Stimulated activated effector memory CD8-positive, alpha-beta T cell treated with anti-CD3 and anti-CD28 coated beads, Interleukin-12 subunit alpha, Interleukin-12 subunit beta, amount 100 ng/mL, for 72 hours (primary cell): Measurements from ENCODE around the gene SDCBP2.

ENCODE experiments used
- ATAC-seq: fragments of 150-1000 bp; cut with Tn5 transposase; 2 replicates; pipeline ENCODE4 v1.10.0; 2021
- DNase-seq, 2 donors: peaks; one replicate each; pipeline ENCODE4 v3.0.0; 2021 to 2022; ENCODE audit warnings: low spot score in 2 of 2
- H3K27ac Mint-ChIP-seq: one replicate; pipeline ENCODE4 v1.8.0; 2022; ENCODE audit warnings: mild to moderate bottlenecking, mixed read lengths
- H3K36me3 Mint-ChIP-seq: one replicate; pipeline ENCODE4 v1.8.0; 2022; ENCODE audit warnings: mild to moderate bottlenecking, mixed read lengths
- H3K4me1 Mint-ChIP-seq: one replicate; pipeline ENCODE4 v1.8.0; 2022; ENCODE audit warnings: mixed read lengths
- H3K4me3 Mint-ChIP-seq: one replicate; pipeline ENCODE4 v1.8.0; 2022; ENCODE audit warnings: mild to moderate bottlenecking, mixed read lengths
- H3K9me3 Mint-ChIP-seq: one replicate; pipeline ENCODE4 v1.8.0; 2022; ENCODE audit warnings: mixed read lengths

Gene SDCBP2

DNA sequence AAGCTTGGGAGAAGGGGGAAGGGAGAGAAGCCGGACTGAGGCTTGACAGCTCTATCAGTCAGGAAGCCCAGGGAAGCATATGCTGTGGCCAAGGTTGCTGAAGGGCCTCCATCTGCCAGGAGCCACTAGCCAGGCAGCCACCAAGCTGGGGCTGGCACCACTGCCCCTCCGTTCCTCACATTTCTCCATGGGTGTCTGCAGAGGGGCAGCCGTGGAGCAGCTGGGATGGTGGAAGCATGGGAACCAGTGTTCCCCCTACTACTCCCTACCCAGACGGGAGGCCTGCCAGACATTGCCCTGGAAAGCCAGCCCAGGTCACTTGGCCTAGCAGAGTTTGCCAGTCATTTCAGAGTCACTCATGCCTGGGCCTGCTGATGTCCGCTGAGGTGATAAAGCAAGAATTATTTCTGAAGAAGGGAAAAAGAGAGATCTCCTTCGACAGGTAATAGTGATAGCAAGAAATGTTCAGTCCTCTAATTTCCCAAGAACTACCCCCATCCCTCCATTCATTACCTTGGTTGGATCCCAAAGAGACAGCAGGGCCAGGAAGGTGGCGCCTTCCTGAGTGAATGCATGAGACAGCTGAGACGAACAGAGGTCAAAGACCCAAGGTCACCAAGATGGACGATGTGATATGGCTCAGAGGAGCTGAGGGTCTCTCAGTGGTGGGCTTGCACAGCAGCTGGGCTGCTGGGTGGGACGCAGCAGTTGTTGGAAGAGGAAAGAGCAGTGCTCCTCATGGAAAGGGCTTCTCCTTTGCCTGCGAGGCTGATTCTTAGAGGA is 41.0 kb downstream of the SDCBP2 start:
- peaks cover 8% of the 10 kb centered on the region for H3K4me1 Mint-ChIP-seq
- no peak overlapping the region for H3K4me3 Mint-ChIP-seq
- DNase-seq, result no peak
- no peaks in the 10 kb centered on the region for H3K9me3 Mint-ChIP-seq
- no peaks in the 10 kb centered on the region for H3K36me3 Mint-ChIP-seq
- ATAC-seq, result no peak
- no peak overlapping the region for H3K27ac Mint-ChIP-seq

DNA sequence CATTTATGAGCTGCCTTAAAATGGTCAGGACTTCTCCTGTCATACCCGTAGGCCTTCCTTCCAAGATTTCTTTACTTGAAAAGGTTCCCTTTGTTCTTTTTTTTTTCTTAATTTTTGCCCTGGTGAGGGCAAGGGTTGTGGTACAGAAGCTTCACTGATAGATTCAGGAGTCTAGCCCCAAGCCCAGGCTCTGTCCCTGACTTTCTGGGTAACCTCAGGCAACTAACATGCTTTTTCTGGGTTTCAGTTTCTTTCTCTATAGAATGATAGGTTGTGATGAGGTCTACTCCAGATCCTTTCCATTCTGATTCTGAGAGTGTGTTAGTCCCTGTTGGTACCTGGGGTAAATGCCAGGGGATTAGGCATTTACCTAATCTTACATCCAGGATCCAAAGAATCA is 41.6 kb downstream of the SDCBP2 start:
- Mint-ChIP-seq H3K27ac (no peak overlapping the region), H3K9me3 (no peaks in the 10 kb centered on the region), H3K4me1 (peaks cover 8% of the 10 kb centered on the region), H3K4me3 (no peak overlapping the region), H3K36me3 (no peaks in the 10 kb centered on the region)
- DNase-seq (no peak), ATAC-seq (no peak)

DNA sequence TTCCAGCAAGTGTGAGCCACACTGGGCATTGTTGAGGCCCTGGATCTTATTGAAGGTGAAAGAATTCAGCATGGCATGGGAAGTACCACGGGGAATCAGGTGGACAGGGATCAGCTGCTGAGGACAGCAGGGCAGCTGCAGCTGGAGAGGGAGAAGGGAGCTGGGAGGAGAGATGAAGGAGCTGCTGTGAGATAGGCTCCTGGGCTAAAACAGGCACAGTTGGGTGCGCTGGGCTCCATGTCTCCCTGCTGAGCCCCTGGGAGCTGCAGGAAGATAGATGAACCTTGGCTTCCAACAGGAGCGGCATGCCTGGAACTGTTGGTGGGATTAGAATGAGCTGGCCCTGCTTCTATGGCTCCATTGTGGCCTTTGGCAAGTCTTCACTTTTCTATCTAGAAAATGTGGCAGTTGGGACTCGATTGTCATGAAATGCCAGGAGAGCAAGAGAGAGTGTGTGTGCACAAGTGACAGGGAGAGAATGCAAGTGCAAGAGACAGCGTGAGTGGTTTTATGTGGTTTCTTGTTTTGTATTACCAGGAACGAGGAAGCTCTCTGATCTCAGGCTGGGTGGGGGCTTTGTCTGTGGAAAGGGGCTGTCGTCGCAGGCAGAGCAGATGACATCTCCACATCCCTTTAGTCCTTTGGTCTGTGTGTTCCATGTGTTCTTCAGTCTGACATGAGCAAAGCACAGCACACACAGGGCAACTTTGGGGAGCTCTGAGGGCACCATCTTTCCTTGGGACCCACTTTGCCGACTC is 42.5 kb downstream of the SDCBP2 start:
- Mint-ChIP-seq H3K9me3 (no peaks in the 10 kb centered on the region), H3K27ac (no peak overlapping the region), H3K4me3 (no peak overlapping the region), H3K36me3 (no peaks in the 10 kb centered on the region), H3K4me1 (peaks cover 8% of the 10 kb centered on the region)
- DNase-seq (no peak), ATAC-seq (no peak)

DNA sequence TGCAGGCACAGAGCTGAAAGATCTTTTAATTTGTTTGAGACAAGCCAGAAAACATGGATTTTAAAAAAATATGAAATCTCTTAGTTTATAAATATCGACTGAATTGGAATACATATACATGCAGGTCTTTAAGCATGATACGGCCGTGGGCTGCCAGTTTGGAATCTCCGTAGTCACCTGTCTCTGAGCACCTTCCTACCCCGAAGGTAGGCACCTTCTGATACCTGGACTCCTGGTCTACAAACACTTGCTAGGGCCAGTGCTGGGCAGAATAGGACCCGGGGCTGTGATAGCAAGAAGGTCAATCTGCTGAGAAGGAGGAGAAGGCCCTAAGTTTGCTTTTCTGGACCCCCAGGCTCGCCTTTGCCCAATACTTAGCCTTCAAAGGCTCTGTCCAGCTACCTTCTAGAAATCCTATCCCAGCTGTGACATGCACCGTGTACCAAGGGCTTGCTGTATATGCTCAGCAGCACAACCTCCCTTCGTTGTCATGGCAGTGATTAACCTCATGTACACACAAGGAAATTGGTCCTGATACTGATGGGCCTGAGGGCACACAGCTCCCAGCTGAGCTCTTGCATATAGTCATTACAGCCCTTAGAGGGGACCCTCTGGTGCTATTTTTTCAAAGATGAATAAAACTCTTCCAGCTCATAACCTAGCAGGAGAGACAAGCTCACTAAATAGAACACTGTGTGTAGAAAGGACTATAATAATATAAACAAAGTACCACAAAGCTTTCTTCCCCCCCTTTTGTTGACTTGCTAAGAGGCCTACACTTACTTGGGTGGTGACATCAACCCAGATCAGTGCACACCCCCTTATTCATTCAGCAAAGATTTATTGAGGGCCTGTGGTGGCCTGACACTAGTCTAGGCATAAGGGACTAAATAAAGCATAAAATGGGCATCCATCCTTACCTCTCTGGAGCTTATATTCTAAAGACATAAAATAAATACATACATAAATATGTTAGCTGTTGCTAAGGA is 45.1 kb downstream of the SDCBP2 start:
- Mint-ChIP-seq H3K4me3 (no peak overlapping the region), H3K36me3 (no peaks in the 10 kb centered on the region), H3K4me1 (peaks cover 8% of the 10 kb centered on the region), H3K9me3 (no peaks in the 10 kb centered on the region), H3K27ac (no peak overlapping the region)
- ATAC-seq, result no peak
- DNase-seq, result no peak

DNA sequence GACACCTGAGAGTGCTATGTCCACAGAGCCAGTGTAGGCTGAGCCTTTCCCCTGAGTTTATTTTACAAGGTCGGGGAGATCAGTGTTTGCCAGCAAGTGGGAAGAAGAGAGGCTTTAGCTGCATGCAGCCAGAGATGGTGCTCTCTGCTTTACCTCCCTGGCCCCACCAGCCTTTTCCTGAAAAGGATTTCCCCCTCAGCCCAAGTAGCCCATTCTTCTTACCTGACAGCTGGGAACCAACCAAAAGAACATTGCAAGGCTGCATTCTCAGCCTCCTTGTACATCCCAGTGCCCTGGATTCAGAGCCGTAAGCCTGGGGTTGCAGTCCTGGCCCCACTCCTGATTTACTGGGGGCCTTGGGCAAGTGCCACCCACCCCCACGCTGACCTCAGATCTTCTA is 46.0 kb downstream of the SDCBP2 start:
- Mint-ChIP-seq H3K4me1 (peaks cover 8% of the 10 kb centered on the region), H3K27ac (no peak overlapping the region), H3K4me3 (no peak overlapping the region), H3K9me3 (no peaks in the 10 kb centered on the region), H3K36me3 (no peaks in the 10 kb centered on the region)
- DNase-seq, result no peak
- ATAC-seq, result no peak

DNA sequence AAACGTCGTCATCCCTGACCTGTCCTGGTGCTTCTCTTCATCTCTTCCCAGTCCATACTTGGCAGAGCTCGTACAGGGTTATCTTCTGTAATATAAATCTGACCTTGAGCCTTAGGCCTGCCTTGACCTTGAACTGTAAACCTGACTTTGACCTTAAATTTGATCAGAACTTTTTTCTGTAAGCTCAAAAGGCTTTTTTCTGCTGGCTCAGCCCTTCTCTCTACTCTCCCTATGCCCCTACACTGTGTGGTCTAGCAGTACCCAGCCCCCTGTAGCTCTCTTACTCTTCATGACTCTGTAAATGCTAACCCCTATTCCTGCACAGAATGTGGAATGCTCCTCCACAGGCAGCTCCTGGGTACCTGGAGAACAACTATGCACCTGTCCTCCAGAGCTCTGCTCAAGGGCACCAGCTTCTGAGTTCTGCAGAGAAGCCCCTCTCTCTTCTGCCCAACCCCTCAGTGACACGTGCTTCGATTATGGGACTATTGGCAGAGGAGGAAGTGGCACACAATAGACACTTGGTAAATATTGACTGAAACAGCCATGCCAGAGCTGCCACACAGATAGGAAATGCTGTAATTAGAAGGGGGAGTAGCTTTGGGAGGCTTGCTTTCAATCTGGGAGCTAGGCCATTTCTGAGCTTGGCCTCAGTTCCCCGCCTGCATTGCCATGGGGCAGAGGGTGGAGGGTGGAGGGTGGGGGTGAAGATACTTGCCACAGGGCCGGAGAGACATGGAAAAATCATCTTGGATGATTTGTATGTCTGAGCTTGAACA is 47.5 kb downstream of the SDCBP2 start:
- Mint-ChIP-seq H3K4me3 (no peak overlapping the region), H3K36me3 (no peaks in the 10 kb centered on the region), H3K4me1 (peaks cover 6% of the 10 kb centered on the region), H3K27ac (no peak overlapping the region), H3K9me3 (no peaks in the 10 kb centered on the region)
- DNase-seq (peak in 1 of 2 donors; percentile 22), ATAC-seq (no peak)

DNA sequence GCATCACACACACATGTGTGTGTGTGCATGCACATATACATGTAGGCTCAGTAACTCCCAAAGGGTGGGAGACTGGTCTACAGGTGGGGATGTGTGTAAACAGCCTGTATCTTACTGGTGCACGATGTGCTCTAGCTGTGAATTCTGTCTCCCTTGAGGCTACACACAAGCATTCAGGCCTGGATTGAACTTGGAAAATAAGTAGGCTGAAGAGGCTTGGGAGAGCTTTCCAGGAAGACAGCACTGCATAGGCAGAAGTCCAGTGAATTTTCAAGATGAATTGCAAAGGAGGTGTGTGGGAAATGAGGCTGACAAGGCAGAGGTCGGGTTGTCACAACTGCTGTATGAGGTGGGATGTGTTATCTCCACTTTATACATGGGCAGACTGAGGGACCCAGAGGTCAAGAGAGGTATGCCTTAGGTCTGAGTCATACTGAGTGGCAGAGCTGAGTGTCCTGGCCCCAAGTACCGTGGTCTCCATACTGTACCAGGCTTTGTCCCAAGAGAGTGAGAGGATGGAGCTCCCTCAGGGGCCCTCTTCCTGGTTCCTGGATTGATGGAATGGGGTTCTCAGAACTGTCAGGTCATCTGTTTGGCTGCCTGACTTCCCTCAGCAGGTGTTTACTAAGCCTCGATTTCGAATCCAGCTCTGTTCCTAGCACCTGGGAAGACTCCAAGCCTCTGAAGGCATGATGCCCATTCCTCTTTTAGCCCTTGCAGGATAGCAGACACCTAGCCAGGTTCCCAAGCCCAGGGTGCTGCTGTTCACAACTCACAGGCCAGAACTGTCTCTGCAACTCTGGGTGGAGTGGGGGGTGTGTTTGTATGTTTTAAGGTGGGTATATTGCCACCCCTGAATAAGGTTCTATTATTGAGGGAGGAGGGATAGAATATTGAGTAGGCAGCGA is 48.5 kb downstream of the SDCBP2 start:
- Mint-ChIP-seq H3K4me3 (no peak overlapping the region), H3K36me3 (no peaks in the 10 kb centered on the region), H3K27ac (no peak overlapping the region), H3K9me3 (no peaks in the 10 kb centered on the region), H3K4me1 (no peaks in the 10 kb centered on the region)
- no peak for DNase-seq
- no peak for ATAC-seq

DNA sequence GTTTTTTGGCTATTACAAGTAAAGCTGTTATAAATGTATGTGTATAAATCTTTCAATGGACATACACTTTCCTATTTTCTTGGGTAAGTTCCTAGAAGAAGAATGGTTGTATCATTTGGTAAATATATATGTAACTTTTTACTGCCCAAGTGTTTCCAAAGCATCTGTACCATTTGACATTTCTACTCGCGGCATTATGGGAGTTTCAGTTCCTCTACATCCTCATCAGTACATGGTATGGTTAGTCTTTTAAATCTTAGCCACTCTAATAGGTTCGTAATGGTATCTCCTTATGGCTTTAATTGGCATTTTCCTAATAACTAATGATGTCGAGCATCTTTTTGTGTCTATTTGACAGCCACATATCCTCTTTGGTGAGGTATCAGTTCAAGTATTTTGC is 49.9 kb downstream of the SDCBP2 start:
- Mint-ChIP-seq H3K9me3 (no peaks in the 10 kb centered on the region), H3K4me1 (no peaks in the 10 kb centered on the region), H3K27ac (no peak overlapping the region), H3K36me3 (no peaks in the 10 kb centered on the region), H3K4me3 (no peak overlapping the region)
- no peak for DNase-seq
- ATAC-seq, result no peak

DNA sequence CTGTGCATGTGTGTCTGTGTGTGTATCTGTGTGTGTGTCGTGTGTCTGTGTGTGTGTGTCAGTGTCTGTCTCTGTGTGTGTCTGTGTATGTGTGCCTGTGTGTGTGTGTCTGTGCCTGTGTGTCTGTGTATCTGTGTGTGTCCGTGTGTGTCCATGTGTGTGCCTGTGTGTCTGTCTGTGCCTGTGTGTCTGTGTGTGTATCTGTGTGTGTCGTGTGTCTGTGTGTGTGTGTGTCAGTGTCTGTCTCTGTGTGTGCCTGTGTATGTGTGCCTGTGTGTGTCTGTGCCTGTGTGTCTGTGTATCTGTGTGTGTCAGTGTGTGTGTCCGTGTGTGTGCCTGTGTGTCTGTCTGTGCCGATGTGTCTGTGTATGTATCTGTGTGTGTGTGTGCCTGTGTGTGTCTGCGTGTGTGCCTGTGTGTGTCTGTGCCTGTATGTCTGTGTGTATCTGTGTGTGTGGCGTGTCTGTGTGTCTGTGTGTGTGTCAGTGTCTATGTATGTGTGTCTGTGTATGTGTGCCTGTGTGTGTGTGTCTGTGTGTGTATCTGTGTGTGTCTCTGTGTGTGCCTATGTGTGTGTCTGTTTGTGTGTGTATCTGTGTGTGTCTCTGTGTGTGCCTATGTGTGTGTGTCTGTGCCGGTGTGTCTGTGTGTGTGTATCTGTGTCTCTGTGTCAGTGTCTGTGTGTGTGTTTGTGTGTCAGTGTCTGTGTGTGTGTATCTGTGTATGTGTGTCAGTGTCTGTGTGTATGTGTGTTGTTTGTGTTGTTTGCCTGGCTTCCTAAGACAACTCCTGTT is 51.2 kb downstream of the SDCBP2 start:
- H3K9me3 Mint-ChIP-seq, result no peaks in the 10 kb centered on the region
- no peaks in the 10 kb centered on the region for H3K4me1 Mint-ChIP-seq
- DNase-seq (no peak), ATAC-seq (no peak)
- H3K27ac Mint-ChIP-seq, result no peak overlapping the region
- no peaks in the 10 kb centered on the region for H3K36me3 Mint-ChIP-seq
- H3K4me3 Mint-ChIP-seq, result no peak overlapping the region

DNA sequence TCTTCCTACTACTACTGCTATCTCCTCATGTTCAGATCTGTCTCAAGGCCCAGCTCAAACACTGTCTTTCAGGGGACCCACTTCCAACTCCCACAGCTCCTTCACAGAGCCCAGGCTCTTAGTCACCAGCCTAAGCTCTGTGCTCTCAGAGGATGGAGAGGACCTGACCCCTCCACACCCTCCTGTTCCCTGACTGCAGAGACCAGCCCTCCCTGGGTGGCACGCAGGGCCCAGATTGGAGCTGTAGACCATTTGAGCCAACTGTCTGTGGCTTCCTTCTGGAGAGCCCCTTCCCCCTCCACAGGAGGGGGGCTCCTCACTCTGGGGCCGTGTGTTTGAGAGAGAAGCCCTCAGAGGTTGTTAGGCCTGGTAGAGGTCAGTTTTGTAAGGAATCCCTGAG is 53.0 kb downstream of the SDCBP2 start:
- DNase-seq (no peak), ATAC-seq (no peak)
- no peak overlapping the region for H3K27ac Mint-ChIP-seq
- H3K9me3 Mint-ChIP-seq, result no peaks in the 10 kb centered on the region
- no peaks in the 10 kb centered on the region for H3K36me3 Mint-ChIP-seq
- H3K4me3 Mint-ChIP-seq, result no peak overlapping the region
- H3K4me1 Mint-ChIP-seq, result no peaks in the 10 kb centered on the region

DNA sequence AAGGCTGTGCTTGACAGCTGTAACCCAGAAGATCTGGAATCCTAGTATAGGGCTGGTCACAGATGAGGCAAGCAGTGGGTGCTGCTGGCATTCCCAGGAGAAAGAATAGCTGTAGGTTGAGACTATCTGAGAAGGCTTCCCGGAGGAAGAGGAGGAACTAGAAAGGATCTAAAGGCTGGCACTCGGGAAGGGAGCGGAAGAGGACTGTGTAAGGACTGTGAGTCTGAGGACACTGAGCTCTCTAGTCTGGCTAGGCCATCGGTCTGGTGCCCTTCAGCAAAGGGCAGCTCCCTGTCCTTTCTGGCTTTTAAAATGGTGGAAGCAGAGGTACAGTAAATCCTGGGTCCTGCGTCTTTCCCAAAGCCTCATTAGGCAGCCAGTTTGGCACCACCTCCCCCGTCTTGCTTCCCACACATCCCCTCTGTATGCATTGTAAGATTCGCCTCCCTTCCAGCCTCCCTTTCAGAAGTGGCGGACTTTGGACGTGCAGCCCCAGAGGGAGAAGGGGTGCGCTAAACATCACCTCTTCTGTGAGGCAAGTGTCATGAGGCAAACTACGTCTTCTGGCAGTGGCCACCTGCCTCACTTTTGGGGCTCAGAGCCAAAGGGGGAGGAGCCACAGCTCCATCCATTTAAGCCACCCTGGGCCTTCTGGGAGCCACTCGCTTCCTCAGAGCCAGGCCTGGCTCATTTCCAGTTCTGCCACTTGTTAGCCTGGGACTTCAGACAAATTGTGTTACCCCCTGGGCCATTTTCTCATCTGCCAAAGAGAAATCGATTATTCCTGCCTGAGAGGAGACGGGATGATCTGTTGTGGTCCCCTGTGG is 54.2 kb downstream of the SDCBP2 start:
- no peak overlapping the region for H3K27ac Mint-ChIP-seq
- no peaks in the 10 kb centered on the region for H3K4me1 Mint-ChIP-seq
- no peak overlapping the region for H3K4me3 Mint-ChIP-seq

DNA sequence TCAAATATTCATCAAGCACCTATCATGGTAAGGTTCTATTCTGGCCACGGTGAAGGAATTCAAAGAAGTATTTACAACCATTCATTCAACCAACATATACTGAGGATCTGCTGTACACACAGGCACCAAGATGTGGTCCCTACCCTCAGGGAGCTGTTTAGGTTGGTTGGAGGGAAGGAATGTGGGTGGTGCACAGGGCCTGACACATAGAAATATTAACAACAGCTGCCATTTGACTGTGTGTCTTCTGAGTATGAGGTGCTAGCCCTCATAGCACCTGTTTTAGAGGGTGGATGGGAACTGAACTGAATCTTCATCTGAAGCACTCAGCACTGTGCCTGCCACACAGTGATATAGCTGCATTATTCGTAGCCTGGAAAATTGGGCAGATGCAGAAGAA is 55.6 kb downstream of the SDCBP2 start:
- DNase-seq, result no peak
- ATAC-seq, result no peak
- H3K4me3 Mint-ChIP-seq, result no peak overlapping the region
- no peaks in the 10 kb centered on the region for H3K36me3 Mint-ChIP-seq
- H3K4me1 Mint-ChIP-seq, result peaks cover 6% of the 10 kb centered on the region
- H3K27ac Mint-ChIP-seq, result no peak overlapping the region
- H3K9me3 Mint-ChIP-seq, result no peaks in the 10 kb centered on the region

More for the DNA sequence above, 54.2 kb downstream of the SDCBP2 start:
- DNase-seq (no peak), ATAC-seq (no peak)
- no peaks in the 10 kb centered on the region for H3K9me3 Mint-ChIP-seq
- no peaks in the 10 kb centered on the region for H3K36me3 Mint-ChIP-seq
